Spleen (tissue), 7 donors: ENCODE measurements around the gene ANKRD27.

Experiments
- POLR2A ChIP-seq, 3 donors: fragments of 450-650 bp; IDR thresholded peaks; one replicate each; pipeline ENCODE4 v1.5.1; 2017; ENCODE audit warnings: antibody characterized with exemption in 3 of 3, mild to moderate bottlenecking in 1 of 3
- POLR2AphosphoS5 ChIP-seq, 3 donors: sonication (generic); formaldehyde crosslinking; IDR thresholded peaks; one replicate each; pipeline ENCODE4 v1.5.1; 2017; ENCODE audit warnings: antibody characterized with exemption in 3 of 3
- TF ChIP-seq, protein P1 (sequence below), 11 experiments: fragments of 200-600 bp in 7 of 11; fragments of 450-650 bp in 4 of 11; sonication (generic) in 4 of 11; IDR thresholded peaks in 8 of 11; conservative IDR thresholded peaks in 3 of 11; 1 replicate in 7 of 11; 2 replicates in 4 of 11; pipeline versions ENCODE4 v1.4.0 to v1.8.0; 2016 to 2021; ENCODE audit warnings: antibody characterized with exemption in 11 of 11, inconsistent platforms in 4 of 11, mild to moderate bottlenecking in 1 of 11
- donor health status: DM: no; HTN: no; CAD: no; lungs with moderate emphysema.
- donor health status: DM: no; HTN: no; CAD: no.
- donor health status: DM: no; HTN: no; CAD: no.

DNA sequence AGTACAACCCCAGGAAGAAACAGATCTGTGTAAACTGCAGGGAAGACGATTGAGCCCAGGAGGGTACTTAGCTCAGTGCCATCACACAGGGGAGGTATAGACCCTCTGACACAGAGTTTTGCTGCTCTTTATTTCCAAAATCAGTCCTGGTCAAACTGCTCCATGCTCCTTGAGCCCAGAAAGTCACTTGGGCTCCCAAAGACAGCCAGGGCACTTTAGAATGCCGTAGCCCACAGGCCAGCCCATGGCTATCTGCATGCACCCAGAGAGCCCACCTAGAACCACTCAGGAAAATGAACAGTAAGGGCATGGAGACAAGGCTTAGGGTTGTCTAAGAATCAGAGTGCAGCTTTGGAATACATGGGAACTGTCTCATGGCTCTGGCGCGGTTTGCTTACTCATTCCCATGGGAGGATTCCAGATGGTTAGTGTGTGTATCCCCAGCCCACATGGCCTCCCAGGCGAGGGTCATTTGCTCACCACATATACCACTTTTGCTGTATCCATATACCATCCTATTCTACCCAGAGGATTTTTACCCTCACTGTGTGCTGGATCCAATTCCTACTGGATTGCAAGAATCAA lies 108.6 kb downstream of the ANKRD27 start:
- TF ChIP-seq POLR2AphosphoS5 (IDR thresholded peaks at IDR 0.05) = no peak
- TF ChIP-seq, protein P1, sequence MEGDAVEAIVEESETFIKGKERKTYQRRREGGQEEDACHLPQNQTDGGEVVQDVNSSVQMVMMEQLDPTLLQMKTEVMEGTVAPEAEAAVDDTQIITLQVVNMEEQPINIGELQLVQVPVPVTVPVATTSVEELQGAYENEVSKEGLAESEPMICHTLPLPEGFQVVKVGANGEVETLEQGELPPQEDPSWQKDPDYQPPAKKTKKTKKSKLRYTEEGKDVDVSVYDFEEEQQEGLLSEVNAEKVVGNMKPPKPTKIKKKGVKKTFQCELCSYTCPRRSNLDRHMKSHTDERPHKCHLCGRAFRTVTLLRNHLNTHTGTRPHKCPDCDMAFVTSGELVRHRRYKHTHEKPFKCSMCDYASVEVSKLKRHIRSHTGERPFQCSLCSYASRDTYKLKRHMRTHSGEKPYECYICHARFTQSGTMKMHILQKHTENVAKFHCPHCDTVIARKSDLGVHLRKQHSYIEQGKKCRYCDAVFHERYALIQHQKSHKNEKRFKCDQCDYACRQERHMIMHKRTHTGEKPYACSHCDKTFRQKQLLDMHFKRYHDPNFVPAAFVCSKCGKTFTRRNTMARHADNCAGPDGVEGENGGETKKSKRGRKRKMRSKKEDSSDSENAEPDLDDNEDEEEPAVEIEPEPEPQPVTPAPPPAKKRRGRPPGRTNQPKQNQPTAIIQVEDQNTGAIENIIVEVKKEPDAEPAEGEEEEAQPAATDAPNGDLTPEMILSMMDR (IDR thresholded peaks at IDR 0.05 in 8 of 11, conservative IDR thresholded peaks at IDR 0.05 in 3 of 11) = no peak
- TF ChIP-seq POLR2A (IDR thresholded peaks at IDR 0.05) = no peak
